Colonic mucosa (tissue), 4 donors: ENCODE data around the gene IL4. TPM values are rescaled to one million over a fixed set of nuclear protein-coding genes. Genes with fewer than 3 reads are reported as not detected.

Source experiments
- DNase-seq: peaks from one replicate; pipeline ENCODE4 v3.0.0-alpha.2; 2020
- H3K27ac ChIP-seq: fragments of 200-600 bp; one replicate; pipeline ENCODE4 v1.8.0; 2021
- H3K27me3 ChIP-seq: fragments of 200-600 bp; one replicate; pipeline ENCODE4 v1.8.0; 2021
- H3K36me3 ChIP-seq: fragments of 200-600 bp; one replicate; pipeline ENCODE4 v1.8.0; 2021
- H3K4me1 ChIP-seq: fragments of 200-600 bp; one replicate; pipeline ENCODE4 v1.8.0; 2021; ENCODE audit warnings: mild to moderate bottlenecking
- H3K4me3 ChIP-seq: fragments of 200-600 bp; one replicate; pipeline ENCODE4 v1.8.0; 2021
- H3K9ac ChIP-seq, 2 donors: one replicate each; pipeline ENCODE4 v1.7.0; 2013; ENCODE audit warnings: control low read depth in 2 of 2, low read depth in 2 of 2, low read length in 2 of 2
- H3K9me3 ChIP-seq: fragments of 200-600 bp; one replicate; pipeline ENCODE4 v1.8.0; 2021
- CTCF ChIP-seq: fragments of 200-600 bp; IDR thresholded peaks from one replicate; pipeline ENCODE4 v1.8.0; 2022; ENCODE audit warnings: antibody characterized with exemption, mild to moderate bottlenecking
- intact Hi-C: fragments of 100-400 bp; cut with DNase I; formaldehyde crosslinking; loops from one replicate; pipeline ENCODE4 v1.14.1; 2022
- total RNA-seq, 2 donors: library from RNA; stranded (reverse); fragmentation: NEBNext Ultra II Directional in 1 of 2; extraction: Animal tissue kit (Norgen Biotek cat#: 25700) in 1 of 2; gene quantifications; one replicate each; pipeline ENCODE4 v1.2.1, GENCODE V29; 2021
- donor health status: healthy.
- donor health status: DM: no; HTN: no; CAD: no.
- donor health status: DM: no; HTN: no; CAD: no.

IL4 gene
- total RNA-seq, 2 donors from 2014 or later: not detected

GRCh38 chr5:132677191-132677590, 3.4 kb downstream of the IL4 start:
- intact Hi-C loops: no loop called here
- no peak overlapping the region for H3K9ac ChIP-seq
- H3K27me3 ChIP-seq: no peaks in the 10 kb centered on the region
- no peak for TF ChIP-seq CTCF
- no peaks in the 10 kb centered on the region for H3K36me3 ChIP-seq
- H3K4me1 ChIP-seq: no peaks in the 10 kb centered on the region
- H3K27ac ChIP-seq: no peak overlapping the region
- no peaks in the 10 kb centered on the region for H3K9me3 ChIP-seq
- DNase-seq: peak; percentile 10
- no peak overlapping the region for H3K4me3 ChIP-seq

- Histone ChIP-seq H3K36me3 (no peaks in the 10 kb centered on the region), H3K4me3 (no peak overlapping the region), H3K4me1 (no peaks in the 10 kb centered on the region), H3K9ac (no peak overlapping the region), H3K9me3 (no peaks in the 10 kb centered on the region), H3K27me3 (no peaks in the 10 kb centered on the region), H3K27ac (no peak overlapping the region)
- DNase-seq: no peak
- intact Hi-C loops: no loop called here
- TF ChIP-seq CTCF: no peak
Observed at GRCh38 chr5:132677682-132678400, 4.1 kb downstream of the IL4 start.

GRCh38 chr5:132678735-132679134, 4.9 kb downstream of the IL4 start:
- H3K4me1 ChIP-seq: no peaks in the 10 kb centered on the region
- H3K9me3 ChIP-seq: no peaks in the 10 kb centered on the region
- no peak overlapping the region for H3K9ac ChIP-seq
- H3K36me3 ChIP-seq: no peaks in the 10 kb centered on the region
- no peak overlapping the region for H3K27ac ChIP-seq
- intact Hi-C loops: no loop called here
- peak; percentile 6 for DNase-seq
- H3K4me3 ChIP-seq: no peak overlapping the region
- TF ChIP-seq CTCF: no peak
- H3K27me3 ChIP-seq: no peaks in the 10 kb centered on the region

GRCh38 chr5:132679166-132679565, 5.4 kb downstream of the IL4 start:
- no peak overlapping the region for H3K9ac ChIP-seq
- no peaks in the 10 kb centered on the region for H3K36me3 ChIP-seq
- H3K27me3 ChIP-seq: no peaks in the 10 kb centered on the region
- peak; percentile 7 for DNase-seq
- intact Hi-C loops: no loop called here
- no peak for TF ChIP-seq CTCF
- no peak overlapping the region for H3K27ac ChIP-seq
- H3K4me3 ChIP-seq: no peak overlapping the region
- H3K9me3 ChIP-seq: no peaks in the 10 kb centered on the region
- no peaks in the 10 kb centered on the region for H3K4me1 ChIP-seq

- DNase-seq: peak; percentile 3
- no peaks in the 10 kb centered on the region for H3K4me1 ChIP-seq
- no peaks in the 10 kb centered on the region for H3K27me3 ChIP-seq
- no peak overlapping the region for H3K27ac ChIP-seq
- no peaks in the 10 kb centered on the region for H3K36me3 ChIP-seq
- H3K4me3 ChIP-seq: no peak overlapping the region
- TF ChIP-seq CTCF: no peak
- intact Hi-C loops: no loop called here
- H3K9me3 ChIP-seq: no peaks in the 10 kb centered on the region
- no peak overlapping the region for H3K9ac ChIP-seq
Observed at GRCh38 chr5:132679717-132680380, 6.1 kb downstream of the IL4 start.
